Measurements from ENCODE around the gene PCNT.

DNA sequence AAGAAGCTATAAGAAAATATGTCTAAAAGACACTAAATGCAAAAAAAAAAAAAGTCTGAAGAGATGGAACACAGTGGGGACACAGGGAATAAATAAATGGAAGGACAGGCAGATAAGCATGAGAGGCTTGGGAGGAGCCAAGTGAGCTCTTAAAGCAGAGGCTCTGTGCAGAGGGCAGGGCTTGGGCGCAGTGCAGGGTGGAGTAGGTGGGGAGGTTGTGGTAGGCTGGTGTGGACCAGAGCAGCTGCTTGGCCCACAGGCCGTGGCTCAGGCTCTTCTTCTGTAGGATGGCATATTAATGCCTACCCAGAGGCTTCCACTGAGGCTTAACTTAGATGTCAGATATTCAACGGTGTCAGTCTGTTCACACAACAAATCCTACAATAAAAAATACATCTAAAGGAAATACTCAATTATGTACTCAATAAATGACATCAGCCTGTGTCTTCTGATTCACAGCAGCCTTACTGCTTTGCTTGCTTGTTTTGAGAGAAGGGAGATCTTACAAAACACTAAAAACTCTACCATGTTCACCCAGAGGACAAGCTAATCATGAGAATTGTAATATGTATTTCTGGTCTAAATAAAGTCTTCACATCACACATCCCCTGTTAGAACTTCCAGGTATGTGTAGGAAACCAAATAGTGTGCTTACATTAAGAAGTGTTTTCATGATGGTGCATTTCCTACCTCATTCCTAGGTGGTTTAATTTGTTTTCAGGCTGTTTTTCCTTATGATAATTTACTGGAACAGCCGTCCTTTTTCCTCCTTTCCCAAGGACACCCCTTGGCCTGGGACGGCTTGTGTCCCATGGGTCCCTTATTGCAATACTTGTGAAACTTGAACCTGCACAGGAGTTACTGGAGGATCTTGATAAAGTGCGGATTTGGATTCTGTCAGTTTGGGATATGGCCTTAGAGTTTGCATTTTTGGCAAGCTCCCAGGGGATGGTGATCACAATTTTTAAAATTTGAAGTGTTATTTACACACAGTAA lies 159.6 kb downstream of the PCNT start:
- TF ChIP-seq, protein P1, sequence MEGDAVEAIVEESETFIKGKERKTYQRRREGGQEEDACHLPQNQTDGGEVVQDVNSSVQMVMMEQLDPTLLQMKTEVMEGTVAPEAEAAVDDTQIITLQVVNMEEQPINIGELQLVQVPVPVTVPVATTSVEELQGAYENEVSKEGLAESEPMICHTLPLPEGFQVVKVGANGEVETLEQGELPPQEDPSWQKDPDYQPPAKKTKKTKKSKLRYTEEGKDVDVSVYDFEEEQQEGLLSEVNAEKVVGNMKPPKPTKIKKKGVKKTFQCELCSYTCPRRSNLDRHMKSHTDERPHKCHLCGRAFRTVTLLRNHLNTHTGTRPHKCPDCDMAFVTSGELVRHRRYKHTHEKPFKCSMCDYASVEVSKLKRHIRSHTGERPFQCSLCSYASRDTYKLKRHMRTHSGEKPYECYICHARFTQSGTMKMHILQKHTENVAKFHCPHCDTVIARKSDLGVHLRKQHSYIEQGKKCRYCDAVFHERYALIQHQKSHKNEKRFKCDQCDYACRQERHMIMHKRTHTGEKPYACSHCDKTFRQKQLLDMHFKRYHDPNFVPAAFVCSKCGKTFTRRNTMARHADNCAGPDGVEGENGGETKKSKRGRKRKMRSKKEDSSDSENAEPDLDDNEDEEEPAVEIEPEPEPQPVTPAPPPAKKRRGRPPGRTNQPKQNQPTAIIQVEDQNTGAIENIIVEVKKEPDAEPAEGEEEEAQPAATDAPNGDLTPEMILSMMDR (IDR thresholded peaks at IDR 0.05; ENCODE audit: low read depth, low read length, poor library complexity, severe bottlenecking), result no peak
- TF ChIP-seq EZH2phosphoT487 (IDR thresholded peaks at IDR 0.05; ENCODE audit: borderline replicate concordance, low read length), result no peak

Measured in DOHH2 (cell line).